DND-41 (cell line): Measurements from ENCODE around the gene DGKQ.

Experiments used
- ATAC-seq: fragments of 200-7000 bp; cut with Tn5 transposase; 3 replicates; pipeline ENCODE4 v1.9.1; 2021; ENCODE audit warnings: low read depth; ENCODE audit not compliant: insufficient read depth
- DNase-seq: peaks from one replicate; pipeline ENCODE4 v3.0.0-alpha.2; 2020
- H2AFZ ChIP-seq: 2 replicates; pipeline ENCODE4 v1.6.0; 2012; ENCODE audit warnings: low read depth, low read length
- H3K27ac ChIP-seq: 2 replicates; pipeline ENCODE4 v1.5.1; 2012; ENCODE audit warnings: low read length, inconsistent platforms
- H3K27me3 ChIP-seq: fragments of 200-600 bp; sonication (generic); 2 replicates; pipeline ENCODE4 v1.6.0; 2012; ENCODE audit warnings: low read length, mild to moderate bottlenecking, inconsistent platforms; ENCODE audit not compliant: insufficient read depth, poor library complexity
- H3K36me3 ChIP-seq: 2 replicates; pipeline ENCODE4 v1.5.1; 2012; ENCODE audit warnings: low read length, inconsistent platforms; ENCODE audit not compliant: insufficient read depth
- H3K4me1 ChIP-seq: 2 replicates; pipeline ENCODE4 v1.5.1; 2012; ENCODE audit warnings: mild to moderate bottlenecking, low read length; ENCODE audit not compliant: insufficient read depth
- H3K4me2 ChIP-seq: 2 replicates; pipeline ENCODE4 v1.6.0; 2012; ENCODE audit warnings: mild to moderate bottlenecking, moderate library complexity, low read length, inconsistent platforms; ENCODE audit not compliant: insufficient read depth
- H3K4me3 ChIP-seq, 2 experiments: fragments of 200-600 bp in 1 of 2; shearing (Covaris generic) in 1 of 2; 2 replicates each; pipeline ENCODE4 v1.5.1; 2012 to 2016; ENCODE audit warnings: inconsistent platforms in 2 of 2, low read length in 2 of 2, mild to moderate bottlenecking in 2 of 2, low read depth in 1 of 2, moderate library complexity in 1 of 2
- H3K79me2 ChIP-seq: 2 replicates; pipeline ENCODE4 v1.6.0; 2012; ENCODE audit warnings: low read length, inconsistent platforms; ENCODE audit not compliant: insufficient read depth
- H3K9ac ChIP-seq: 2 replicates; pipeline ENCODE4 v1.6.0; 2012; ENCODE audit warnings: low read depth, mild to moderate bottlenecking, inconsistent platforms, low read length, moderate library complexity
- H3K9me3 ChIP-seq: 2 replicates; pipeline ENCODE4 v1.5.1; 2012; ENCODE audit warnings: low read length, moderate library complexity, mild to moderate bottlenecking, inconsistent platforms; ENCODE audit not compliant: insufficient read depth, severe bottlenecking
- H4K20me1 ChIP-seq: 2 replicates; pipeline ENCODE4 v1.6.0; 2012; ENCODE audit warnings: low read length; ENCODE audit not compliant: insufficient read depth
- EZH2 ChIP-seq: IDR thresholded peaks from 3 replicates; pipeline ENCODE4 v1.6.1; 2012; ENCODE audit warnings: borderline replicate concordance, low read depth, mild to moderate bottlenecking, moderate library complexity, low read length, inconsistent platforms; ENCODE audit not compliant: severe bottlenecking
- TF ChIP-seq, protein P1 (sequence below): IDR thresholded peaks from 2 replicates; pipeline ENCODE4 v1.5.1; 2012; ENCODE audit warnings: borderline replicate concordance, low read length, moderate library complexity, mild to moderate bottlenecking; ENCODE audit not compliant: poor library complexity, severe bottlenecking; ENCODE audit errors: extremely low read depth

The DGKQ gene

DNA sequence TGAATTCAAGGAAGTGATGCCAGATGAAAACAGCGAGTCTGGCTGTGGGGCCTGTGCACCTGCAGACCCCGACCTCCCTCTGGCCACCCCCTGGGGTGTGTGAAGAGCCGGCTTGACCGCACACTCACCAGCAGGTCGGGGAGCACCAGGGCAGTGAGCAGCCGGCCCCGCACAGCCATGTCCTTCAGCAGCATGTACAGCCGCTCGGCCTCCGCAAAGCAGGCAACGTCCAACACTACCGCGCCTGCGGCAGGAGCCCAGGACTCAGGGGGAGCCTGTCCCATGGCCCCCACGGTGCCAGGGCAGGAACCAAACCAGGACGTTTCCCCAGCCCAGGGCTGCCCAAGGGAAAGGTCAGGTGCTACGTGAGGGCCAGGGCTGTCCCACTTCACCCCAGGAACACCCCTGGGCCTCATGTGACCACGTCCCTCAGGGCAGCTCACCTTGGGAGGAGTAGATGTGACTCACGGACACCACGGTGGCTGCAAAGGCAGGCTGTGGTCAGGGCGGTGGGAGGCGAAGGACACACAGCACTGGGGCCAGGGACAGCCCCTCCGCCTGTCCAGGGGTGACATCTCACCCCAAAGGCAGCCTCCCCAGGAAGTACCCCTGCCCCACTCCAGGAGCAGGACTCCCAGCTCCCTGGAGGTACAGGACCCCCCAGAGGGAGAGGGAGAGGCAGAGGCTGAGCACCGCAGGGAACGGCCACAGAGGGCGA, 8.2 kb downstream of the DGKQ start:
- no peak overlapping the region for H3K4me2 ChIP-seq
- H3K27me3 ChIP-seq: no peaks in the 10 kb centered on the region
- no peak overlapping the region for H2AFZ ChIP-seq
- H3K9ac ChIP-seq: no peak overlapping the region
- H3K27ac ChIP-seq: no peak overlapping the region
- DNase-seq: no peak
- ATAC-seq: no peak
- peaks cover 65% of the 10 kb centered on the region for H3K36me3 ChIP-seq
- peaks cover 13% of the 10 kb centered on the region for H4K20me1 ChIP-seq
- no peaks in the 10 kb centered on the region for H3K9me3 ChIP-seq
- TF ChIP-seq EZH2: no peak
- TF ChIP-seq, protein P1, sequence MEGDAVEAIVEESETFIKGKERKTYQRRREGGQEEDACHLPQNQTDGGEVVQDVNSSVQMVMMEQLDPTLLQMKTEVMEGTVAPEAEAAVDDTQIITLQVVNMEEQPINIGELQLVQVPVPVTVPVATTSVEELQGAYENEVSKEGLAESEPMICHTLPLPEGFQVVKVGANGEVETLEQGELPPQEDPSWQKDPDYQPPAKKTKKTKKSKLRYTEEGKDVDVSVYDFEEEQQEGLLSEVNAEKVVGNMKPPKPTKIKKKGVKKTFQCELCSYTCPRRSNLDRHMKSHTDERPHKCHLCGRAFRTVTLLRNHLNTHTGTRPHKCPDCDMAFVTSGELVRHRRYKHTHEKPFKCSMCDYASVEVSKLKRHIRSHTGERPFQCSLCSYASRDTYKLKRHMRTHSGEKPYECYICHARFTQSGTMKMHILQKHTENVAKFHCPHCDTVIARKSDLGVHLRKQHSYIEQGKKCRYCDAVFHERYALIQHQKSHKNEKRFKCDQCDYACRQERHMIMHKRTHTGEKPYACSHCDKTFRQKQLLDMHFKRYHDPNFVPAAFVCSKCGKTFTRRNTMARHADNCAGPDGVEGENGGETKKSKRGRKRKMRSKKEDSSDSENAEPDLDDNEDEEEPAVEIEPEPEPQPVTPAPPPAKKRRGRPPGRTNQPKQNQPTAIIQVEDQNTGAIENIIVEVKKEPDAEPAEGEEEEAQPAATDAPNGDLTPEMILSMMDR: no peak
- H3K79me2 ChIP-seq: peaks cover 3% of the 10 kb centered on the region; the same call in 1 of the 2 replicates
- H3K4me3 ChIP-seq: no peak overlapping the region
- no peaks in the 10 kb centered on the region for H3K4me1 ChIP-seq

DNA sequence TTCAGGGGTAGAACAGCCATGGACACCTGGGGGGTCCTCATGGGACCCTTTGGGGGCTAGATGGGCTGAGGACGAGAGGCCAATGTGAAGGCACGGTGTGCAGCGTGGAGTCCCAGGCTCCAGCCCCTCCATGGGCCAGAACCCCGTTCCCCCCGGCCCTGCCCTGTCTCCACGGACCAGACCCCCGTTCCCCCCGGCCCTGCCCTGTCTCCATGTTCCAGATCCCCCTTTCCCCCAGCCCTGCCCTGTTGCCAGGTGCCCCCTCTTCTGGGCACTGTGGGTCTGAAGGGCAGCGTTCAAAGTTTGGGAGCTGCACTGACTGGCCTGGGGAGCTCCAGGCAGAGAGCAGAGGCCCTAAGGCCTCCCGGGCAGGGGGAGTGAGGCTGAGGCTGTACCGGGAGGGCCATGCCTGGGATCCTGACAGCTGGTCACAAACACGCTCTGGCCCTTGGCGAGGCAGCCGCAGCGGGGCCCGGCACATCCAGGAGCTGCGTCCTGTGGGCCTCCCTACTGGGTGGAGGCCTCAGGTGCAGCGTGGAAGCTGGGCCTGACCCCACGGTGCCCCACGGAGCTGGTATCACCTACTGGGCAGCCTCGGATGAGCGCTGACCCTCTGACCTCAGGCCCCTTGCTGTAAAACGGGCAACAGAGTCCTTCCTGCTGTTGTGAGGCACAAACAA, 8.9 kb downstream of the DGKQ start:
- no peak for ATAC-seq
- H3K36me3 ChIP-seq: peaks cover 72% of the 10 kb centered on the region
- H3K79me2 ChIP-seq: no peaks in the 10 kb centered on the region
- no peak overlapping the region for H3K9ac ChIP-seq
- no peak overlapping the region for H3K4me2 ChIP-seq
- H4K20me1 ChIP-seq: peaks cover 13% of the 10 kb centered on the region
- no peak overlapping the region for H3K27ac ChIP-seq
- TF ChIP-seq, protein P1: no peak
- no peak for TF ChIP-seq EZH2
- no peaks in the 10 kb centered on the region for H3K9me3 ChIP-seq
- no peak for DNase-seq
- H3K4me1 ChIP-seq: no peaks in the 10 kb centered on the region
- no peaks in the 10 kb centered on the region for H3K27me3 ChIP-seq
- no peak overlapping the region for H3K4me3 ChIP-seq
- H2AFZ ChIP-seq: no peak overlapping the region

DNA sequence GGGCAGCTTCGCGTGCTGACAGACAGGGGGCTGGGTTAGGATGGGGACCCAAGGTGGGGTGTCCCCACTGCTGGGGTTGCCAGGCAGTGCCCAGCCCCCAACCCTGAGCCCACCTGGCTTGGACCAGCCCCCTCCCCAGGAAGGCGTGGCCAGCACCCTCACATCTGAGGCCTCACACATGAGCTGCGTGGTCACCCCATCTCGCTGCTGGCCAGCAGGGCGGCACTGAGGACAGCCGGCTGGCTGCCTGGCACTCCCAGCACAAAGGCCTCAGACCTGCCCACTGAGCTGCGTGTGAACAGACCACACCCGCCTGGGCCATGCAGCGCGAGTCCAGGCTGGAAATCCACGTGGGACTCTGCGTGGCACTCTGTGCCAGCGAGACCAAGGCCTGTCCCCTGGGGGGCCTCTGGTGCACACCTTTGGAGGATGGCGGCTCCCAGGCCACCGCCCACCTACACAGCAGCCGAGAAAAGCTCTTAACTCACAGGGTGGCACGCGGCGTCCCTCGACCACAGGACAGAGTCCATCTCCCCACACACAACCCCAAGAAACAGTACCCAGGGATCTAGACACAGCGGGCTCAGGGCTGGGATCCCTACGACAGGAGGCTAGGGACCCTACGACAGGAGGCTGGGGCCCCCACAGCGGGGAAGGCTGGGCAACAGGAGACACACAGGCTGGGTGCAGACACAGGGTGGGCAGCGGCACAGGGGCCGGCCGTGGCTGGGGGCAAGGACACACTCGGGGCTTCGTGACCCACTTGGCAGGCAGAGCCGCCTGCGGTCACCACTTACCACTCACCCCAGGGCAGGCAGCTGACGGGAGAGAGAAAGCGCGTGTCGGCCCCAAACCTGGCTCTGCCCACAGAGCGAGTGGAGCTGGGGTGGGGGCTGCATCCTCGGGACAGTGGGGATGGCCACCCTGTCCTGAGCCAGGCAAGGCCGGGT, 9.8 kb downstream of the DGKQ start:
- no peaks in the 10 kb centered on the region for H3K4me1 ChIP-seq
- H3K27ac ChIP-seq: no peak overlapping the region
- ATAC-seq (no peak), DNase-seq (no peak)
- no peaks in the 10 kb centered on the region for H3K79me2 ChIP-seq
- TF ChIP-seq, protein P1: no peak
- TF ChIP-seq EZH2: no peak
- H3K4me2 ChIP-seq: no peak overlapping the region
- peaks cover 77% of the 10 kb centered on the region for H3K36me3 ChIP-seq
- no peak overlapping the region for H2AFZ ChIP-seq
- H4K20me1 ChIP-seq: peaks cover 13% of the 10 kb centered on the region
- H3K27me3 ChIP-seq: no peaks in the 10 kb centered on the region
- no peaks in the 10 kb centered on the region for H3K9me3 ChIP-seq
- no peak overlapping the region for H3K9ac ChIP-seq
- H3K4me3 ChIP-seq: no peak overlapping the region
